Parathyroid adenoma (tissue), 2 donors: ENCODE data around the gene TMOD3.

Experiments used
- H2AFZ ChIP-seq: fragments of 300-600 bp; sonication (generic); one replicate; pipeline ENCODE4 v1.7.0; 2017; ENCODE audit warnings: antibody characterized with exemption, mild to moderate bottlenecking
- H3K27ac ChIP-seq: fragments of 300-600 bp; sonication (generic); one replicate; pipeline ENCODE4 v1.7.0; 2017
- H3K27me3 ChIP-seq: fragments of 300-600 bp; sonication (generic); one replicate; pipeline ENCODE4 v1.7.0; 2017; ENCODE audit warnings: low read length; ENCODE audit not compliant: control insufficient read depth, insufficient read depth
- H3K36me3 ChIP-seq: fragments of 300-600 bp; sonication (generic); one replicate; pipeline ENCODE4 v1.7.0; 2017; ENCODE audit warnings: low read length; ENCODE audit not compliant: control insufficient read depth, insufficient read depth
- H3K4me1 ChIP-seq: fragments of 300-600 bp; sonication (generic); one replicate; pipeline ENCODE4 v1.7.0; 2017; ENCODE audit warnings: control low read depth
- H3K4me2 ChIP-seq: fragments of 300-600 bp; sonication (generic); one replicate; pipeline ENCODE4 v1.7.0; 2017; ENCODE audit warnings: low read length
- H3K4me3 ChIP-seq: fragments of 300-600 bp; sonication (generic); one replicate; pipeline ENCODE4 v1.7.0; 2017; ENCODE audit warnings: low read depth, low read length
- H3K79me2 ChIP-seq: fragments of 300-600 bp; sonication (generic); one replicate; pipeline ENCODE4 v1.7.0; 2017; ENCODE audit warnings: control low read depth
- H3K9ac ChIP-seq: fragments of 300-600 bp; sonication (generic); one replicate; pipeline ENCODE4 v1.7.0; 2017; ENCODE audit warnings: mild to moderate bottlenecking
- H3K9me3 ChIP-seq: fragments of 300-600 bp; sonication (generic); one replicate; pipeline ENCODE4 v1.7.0; 2017; ENCODE audit warnings: low read length; ENCODE audit not compliant: control insufficient read depth
- CTCF ChIP-seq: fragments of 300-600 bp; sonication (generic); IDR thresholded peaks from one replicate; pipeline ENCODE4 v1.7.0; 2017; ENCODE audit warnings: antibody characterized with exemption, mild to moderate bottlenecking
- donor health status: primary hyperparathyroidism.

TMOD3 gene

GRCh38 chr15:51803965-51804364 is 25.5 kb upstream of the TMOD3 start:
- TF ChIP-seq CTCF = no peak
- no peaks in the 10 kb centered on the region for H3K9me3 ChIP-seq
- no peak overlapping the region for H3K4me3 ChIP-seq
- no peak overlapping the region for H3K4me2 ChIP-seq
- no peaks in the 10 kb centered on the region for H3K27me3 ChIP-seq
- H2AFZ ChIP-seq = no peak overlapping the region
- no peaks in the 10 kb centered on the region for H3K36me3 ChIP-seq
- no peak overlapping the region for H3K27ac ChIP-seq
- H3K9ac ChIP-seq = no peak overlapping the region
- no peaks in the 10 kb centered on the region for H3K4me1 ChIP-seq
- H3K79me2 ChIP-seq = no peaks in the 10 kb centered on the region

GRCh38 chr15:51806123-51806522 is 23.3 kb upstream of the TMOD3 start:
- Histone ChIP-seq H3K4me3 (no peak overlapping the region), H2AFZ (no peak overlapping the region), H3K27ac (no peak overlapping the region), H3K79me2 (no peaks in the 10 kb centered on the region), H3K27me3 (no peaks in the 10 kb centered on the region), H3K4me2 (no peak overlapping the region), H3K4me1 (no peaks in the 10 kb centered on the region), H3K9me3 (no peaks in the 10 kb centered on the region), H3K36me3 (no peaks in the 10 kb centered on the region), H3K9ac (no peak overlapping the region)
- TF ChIP-seq CTCF = no peak

- H3K4me3 ChIP-seq = no peak overlapping the region
- H3K36me3 ChIP-seq = no peaks in the 10 kb centered on the region
- peaks cover 2% of the 10 kb centered on the region for H3K4me1 ChIP-seq
- no peaks in the 10 kb centered on the region for H3K79me2 ChIP-seq
- H3K9ac ChIP-seq = no peak overlapping the region
- no peak overlapping the region for H3K27ac ChIP-seq
- no peaks in the 10 kb centered on the region for H3K9me3 ChIP-seq
- TF ChIP-seq CTCF = no peak
- no peak overlapping the region for H2AFZ ChIP-seq
- H3K27me3 ChIP-seq = no peaks in the 10 kb centered on the region
- no peak overlapping the region for H3K4me2 ChIP-seq
These were observed 20.0 kb upstream of the TMOD3 start for GRCh38 chr15:51809457-51809856.

- H3K4me2 ChIP-seq = no peak overlapping the region
- H2AFZ ChIP-seq = no peak overlapping the region
- no peak overlapping the region for H3K4me3 ChIP-seq
- no peaks in the 10 kb centered on the region for H3K36me3 ChIP-seq
- H3K9me3 ChIP-seq = no peaks in the 10 kb centered on the region
- H3K79me2 ChIP-seq = no peaks in the 10 kb centered on the region
- H3K9ac ChIP-seq = no peak overlapping the region
- no peak overlapping the region for H3K27ac ChIP-seq
- H3K27me3 ChIP-seq = no peaks in the 10 kb centered on the region
- H3K4me1 ChIP-seq = peaks cover 2% of the 10 kb centered on the region
- TF ChIP-seq CTCF = no peak
These were observed 16.9 kb upstream of the TMOD3 start for GRCh38 chr15:51812598-51812997.

- Histone ChIP-seq H3K4me2 (no peak overlapping the region), H3K36me3 (no peaks in the 10 kb centered on the region), H3K9ac (no peak overlapping the region), H3K9me3 (no peaks in the 10 kb centered on the region), H3K27me3 (no peaks in the 10 kb centered on the region), H3K79me2 (no peaks in the 10 kb centered on the region), H3K4me3 (no peak overlapping the region), H3K4me1 (peaks cover 2% of the 10 kb centered on the region), H3K27ac (no peak overlapping the region), H2AFZ (no peak overlapping the region)
- TF ChIP-seq CTCF = no peak
These were observed 14.8 kb upstream of the TMOD3 start for GRCh38 chr15:51814606-51815005.
